Hepatocyte (in vitro differentiated cells): ENCODE measurements around the gene OSBPL10.

Experiments
- EZH2 ChIP-seq: fragments of 200-600 bp; sonication (generic); IDR thresholded peaks from 2 replicates; pipeline ENCODE4 v1.6.1; 2016; ENCODE audit warnings: antibody characterized with exemption, mild to moderate bottlenecking, borderline replicate concordance
- EZH2phosphoT487 ChIP-seq: fragments of 200-600 bp; sonication (generic); IDR thresholded peaks from one replicate; pipeline ENCODE4 v1.6.1; 2018; ENCODE audit warnings: antibody characterized with exemption, mild to moderate bottlenecking, low read depth, moderate library complexity; ENCODE audit not compliant: unreplicated experiment, severe bottlenecking
- TF ChIP-seq, protein P1 (sequence below): fragments of 200-600 bp; sonication (generic); IDR thresholded peaks from 2 replicates; pipeline ENCODE4 v1.5.1; 2016; ENCODE audit warnings: antibody characterized with exemption, mild to moderate bottlenecking; ENCODE audit not compliant: poor library complexity

DNA sequence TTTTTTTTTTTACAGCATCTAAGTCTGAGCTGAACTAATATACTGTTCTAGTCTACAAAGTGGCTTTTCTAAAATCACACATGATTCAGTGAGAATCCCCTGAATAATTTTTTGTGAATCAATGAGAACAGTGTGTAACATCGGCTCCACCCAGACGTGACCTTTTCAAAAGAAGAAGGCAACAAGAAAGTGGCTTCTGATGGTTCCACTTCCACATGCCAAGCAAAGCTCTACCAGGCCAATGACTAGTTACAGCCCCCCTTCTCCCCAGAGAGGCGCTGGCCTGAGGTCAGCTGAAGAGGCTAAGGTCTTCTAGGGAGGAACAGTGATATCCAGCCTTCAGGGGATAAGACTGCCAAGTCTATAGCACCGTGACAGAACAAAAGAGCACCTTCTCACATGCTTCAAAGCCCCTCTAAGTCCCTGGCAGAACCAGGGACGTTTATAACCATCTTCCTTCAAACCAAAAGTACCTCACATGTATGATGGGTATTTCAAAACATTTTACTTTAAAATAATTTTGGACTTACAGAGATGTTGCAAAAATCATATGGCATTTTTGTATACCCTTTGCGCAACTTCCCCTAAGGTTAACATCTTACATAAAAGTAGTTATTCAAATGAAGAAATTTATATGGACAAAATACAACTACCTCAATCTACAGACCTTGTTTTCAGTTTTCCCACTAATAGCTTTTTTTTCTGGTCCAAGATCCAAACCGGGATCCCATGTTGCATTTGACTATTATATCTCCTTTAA is 177.9 kb downstream of the OSBPL10 start:
- TF ChIP-seq, protein P1, sequence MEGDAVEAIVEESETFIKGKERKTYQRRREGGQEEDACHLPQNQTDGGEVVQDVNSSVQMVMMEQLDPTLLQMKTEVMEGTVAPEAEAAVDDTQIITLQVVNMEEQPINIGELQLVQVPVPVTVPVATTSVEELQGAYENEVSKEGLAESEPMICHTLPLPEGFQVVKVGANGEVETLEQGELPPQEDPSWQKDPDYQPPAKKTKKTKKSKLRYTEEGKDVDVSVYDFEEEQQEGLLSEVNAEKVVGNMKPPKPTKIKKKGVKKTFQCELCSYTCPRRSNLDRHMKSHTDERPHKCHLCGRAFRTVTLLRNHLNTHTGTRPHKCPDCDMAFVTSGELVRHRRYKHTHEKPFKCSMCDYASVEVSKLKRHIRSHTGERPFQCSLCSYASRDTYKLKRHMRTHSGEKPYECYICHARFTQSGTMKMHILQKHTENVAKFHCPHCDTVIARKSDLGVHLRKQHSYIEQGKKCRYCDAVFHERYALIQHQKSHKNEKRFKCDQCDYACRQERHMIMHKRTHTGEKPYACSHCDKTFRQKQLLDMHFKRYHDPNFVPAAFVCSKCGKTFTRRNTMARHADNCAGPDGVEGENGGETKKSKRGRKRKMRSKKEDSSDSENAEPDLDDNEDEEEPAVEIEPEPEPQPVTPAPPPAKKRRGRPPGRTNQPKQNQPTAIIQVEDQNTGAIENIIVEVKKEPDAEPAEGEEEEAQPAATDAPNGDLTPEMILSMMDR = no peak
- TF ChIP-seq EZH2 = no peak
- no peak for TF ChIP-seq EZH2phosphoT487
